Activated naive CD8-positive, alpha-beta T cell treated with anti-CD3 and anti-CD28 coated beads, Interleukin-2, amount 10 ng/mL, durations not matched to agents 7 days and 5 days (primary cell): ENCODE data around the gene CDC14B. TPM values are rescaled to one million over a fixed set of nuclear protein-coding genes. Genes with fewer than 3 reads are reported as not detected.
"Not testable (repeated sequence)": the region's sequence is repeated elsewhere in the genome, so short reads cannot be mapped to it uniquely, and the experiment has no call there.

ENCODE experiments used
- ATAC-seq: fragments of 150-1000 bp; cut with Tn5 transposase; one replicate; pipeline ENCODE4 v1.10.0; 2021; ENCODE audit warnings: low read depth, moderate library complexity
- POLR2A ChIA-PET: fragments of 350-600 bp; sonication (Branson Sonifier 250); formaldehyde crosslinking; loops from one replicate; lab custom pipeline; 2021; ENCODE audit warnings: antibody characterized with exemption; lab: Charles Lee
- DNase-seq: peaks from one replicate; pipeline ENCODE4 v3.0.0; 2021
- H3K27ac Mint-ChIP-seq: one replicate; pipeline ENCODE4 v1.8.0; 2022; ENCODE audit warnings: mild to moderate bottlenecking, mixed read lengths
- H3K27me3 Mint-ChIP-seq: one replicate; pipeline ENCODE4 v1.8.0; 2022; ENCODE audit warnings: mild to moderate bottlenecking, moderate library complexity, mixed read lengths
- H3K36me3 Mint-ChIP-seq: one replicate; pipeline ENCODE4 v1.8.0; 2021; ENCODE audit warnings: mild to moderate bottlenecking, mixed read lengths
- H3K4me1 Mint-ChIP-seq: one replicate; pipeline ENCODE4 v1.8.0; 2021; ENCODE audit warnings: mixed read lengths
- H3K4me3 Mint-ChIP-seq: one replicate; pipeline ENCODE4 v1.8.0; 2022; ENCODE audit warnings: mild to moderate bottlenecking, moderate library complexity, mixed read lengths
- H3K9me3 Mint-ChIP-seq: one replicate; pipeline ENCODE4 v1.8.0; 2021; ENCODE audit warnings: mixed read lengths
- total RNA-seq, 2 experiments: library from RNA; stranded (reverse); gene quantifications; one replicate each; pipeline ENCODE4 v1.2.3, GENCODE V29; 2021

Gene CDC14B
- total RNA-seq, 2 experiments from 2014 or later = 4.9 to 6.4 TPM

GRCh38 chr9:96565671-96566497, 53.8 kb downstream of the CDC14B start:
- no peaks in the 10 kb centered on the region for H3K36me3 Mint-ChIP-seq
- no peaks in the 10 kb centered on the region for H3K9me3 Mint-ChIP-seq
- peak overlapping the region; percentile 81 for H3K4me3 Mint-ChIP-seq
- H3K27me3 Mint-ChIP-seq = peaks cover 25% of the 10 kb centered on the region
- DNase-seq (no peak), ATAC-seq (no peak)
- POLR2A ChIA-PET = interaction anchor here (1.4 kb wide), 1 partner anchor 167 kb away, joined by 5 read pairs; no protein-coding TSS in a partner anchor
- no peak overlapping the region for H3K27ac Mint-ChIP-seq
- H3K4me1 Mint-ChIP-seq = peaks cover 10% of the 10 kb centered on the region

GRCh38 chr9:96564217-96564616, 55.4 kb downstream of the CDC14B start:
- Mint-ChIP-seq H3K27ac (no peak overlapping the region), H3K36me3 (no peaks in the 10 kb centered on the region), H3K27me3 (peaks cover 20% of the 10 kb centered on the region), H3K4me3 (no peak overlapping the region), H3K4me1 (peaks cover 10% of the 10 kb centered on the region), H3K9me3 (no peaks in the 10 kb centered on the region)
- ATAC-seq (no peak), DNase-seq (no peak)
- POLR2A ChIA-PET = no interaction called here

GRCh38 chr9:96559339-96559943, 60.2 kb downstream of the CDC14B start:
- H3K36me3 Mint-ChIP-seq = no peaks in the 10 kb centered on the region
- peaks cover 2% of the 10 kb centered on the region for H3K27me3 Mint-ChIP-seq
- H3K4me3 Mint-ChIP-seq = no peak overlapping the region
- POLR2A ChIA-PET = no interaction called here
- H3K27ac Mint-ChIP-seq = no peak overlapping the region
- no peak for ATAC-seq
- no peaks in the 10 kb centered on the region for H3K9me3 Mint-ChIP-seq
- peaks cover 4% of the 10 kb centered on the region for H3K4me1 Mint-ChIP-seq
- DNase-seq = no peak

- Mint-ChIP-seq H3K4me3 (no peak overlapping the region), H3K27me3 (peaks cover under 1% of the 10 kb centered on the region), H3K4me1 (peaks cover 4% of the 10 kb centered on the region), H3K9me3 (no peaks in the 10 kb centered on the region), H3K27ac (no peak overlapping the region), H3K36me3 (no peaks in the 10 kb centered on the region)
- POLR2A ChIA-PET = no interaction called here
- no peak for ATAC-seq
- DNase-seq = no peak
Measured at GRCh38 chr9:96557921-96558320, 61.7 kb downstream of the CDC14B start.

- POLR2A ChIA-PET = no interaction called here
Measured at GRCh38 chr9:96556701-96557461, 62.8 kb downstream of the CDC14B start.

GRCh38 chr9:96555567-96556386, 63.9 kb downstream of the CDC14B start:
- DNase-seq (no peak), ATAC-seq (no peak)
- Mint-ChIP-seq H3K4me3 (no peak overlapping the region), H3K36me3 (no peaks in the 10 kb centered on the region), H3K9me3 (no peaks in the 10 kb centered on the region), H3K27me3 (no peaks in the 10 kb centered on the region), H3K4me1 (peaks cover 4% of the 10 kb centered on the region), H3K27ac (no peak overlapping the region)
- POLR2A ChIA-PET = no interaction called here

More at GRCh38 chr9:96556701-96557461, 62.8 kb downstream of the CDC14B start:
- no peak overlapping the region for H3K27ac Mint-ChIP-seq
- ATAC-seq (no peak), DNase-seq (no peak)
- no peaks in the 10 kb centered on the region for H3K9me3 Mint-ChIP-seq
- H3K4me1 Mint-ChIP-seq = peaks cover 4% of the 10 kb centered on the region
- H3K36me3 Mint-ChIP-seq = no peaks in the 10 kb centered on the region
- no peak overlapping the region for H3K4me3 Mint-ChIP-seq
- H3K27me3 Mint-ChIP-seq = no peaks in the 10 kb centered on the region

GRCh38 chr9:96554801-96555566, 64.7 kb downstream of the CDC14B start:
- no peak overlapping the region for H3K4me3 Mint-ChIP-seq
- no peak for ATAC-seq
- peaks cover 4% of the 10 kb centered on the region for H3K4me1 Mint-ChIP-seq
- H3K9me3 Mint-ChIP-seq = no peaks in the 10 kb centered on the region
- no peaks in the 10 kb centered on the region for H3K27me3 Mint-ChIP-seq
- H3K36me3 Mint-ChIP-seq = no peaks in the 10 kb centered on the region
- no peak for DNase-seq
- POLR2A ChIA-PET = no interaction called here
- H3K27ac Mint-ChIP-seq = no peak overlapping the region

GRCh38 chr9:96554326-96554725, 65.3 kb downstream of the CDC14B start:
- H3K9me3 Mint-ChIP-seq = no peaks in the 10 kb centered on the region
- ATAC-seq = no peak
- no peaks in the 10 kb centered on the region for H3K27me3 Mint-ChIP-seq
- H3K27ac Mint-ChIP-seq = no peak overlapping the region
- no peak overlapping the region for H3K4me3 Mint-ChIP-seq
- DNase-seq = no peak
- H3K36me3 Mint-ChIP-seq = no peaks in the 10 kb centered on the region
- POLR2A ChIA-PET = no interaction called here
- H3K4me1 Mint-ChIP-seq = peaks cover 4% of the 10 kb centered on the region

- Mint-ChIP-seq H3K36me3 (no peaks in the 10 kb centered on the region), H3K27ac (no peak overlapping the region), H3K4me3 (no peak overlapping the region), H3K4me1 (peaks cover 4% of the 10 kb centered on the region), H3K27me3 (peaks cover 3% of the 10 kb centered on the region), H3K9me3 (no peaks in the 10 kb centered on the region)
- POLR2A ChIA-PET = no interaction called here
- ATAC-seq (no peak), DNase-seq (no peak)
Measured at GRCh38 chr9:96553070-96553469, 66.6 kb downstream of the CDC14B start.

GRCh38 chr9:96551403-96551802, 68.2 kb downstream of the CDC14B start:
- POLR2A ChIA-PET = no interaction called here
- no peak overlapping the region for H3K4me3 Mint-ChIP-seq
- no peaks in the 10 kb centered on the region for H3K9me3 Mint-ChIP-seq
- H3K27ac Mint-ChIP-seq = no peak overlapping the region
- peaks cover 2% of the 10 kb centered on the region for H3K4me1 Mint-ChIP-seq
- DNase-seq (no peak), ATAC-seq (no peak)
- peaks cover 3% of the 10 kb centered on the region for H3K27me3 Mint-ChIP-seq
- no peaks in the 10 kb centered on the region for H3K36me3 Mint-ChIP-seq

- peaks cover under 1% of the 10 kb centered on the region for H3K4me1 Mint-ChIP-seq
- H3K36me3 Mint-ChIP-seq = no peaks in the 10 kb centered on the region
- H3K27me3 Mint-ChIP-seq = peaks cover 3% of the 10 kb centered on the region
- no peak for ATAC-seq
- H3K4me3 Mint-ChIP-seq = no peak overlapping the region
- no peaks in the 10 kb centered on the region for H3K9me3 Mint-ChIP-seq
- no peak for DNase-seq
- H3K27ac Mint-ChIP-seq = no peak overlapping the region
- POLR2A ChIA-PET = no interaction called here
Measured at GRCh38 chr9:96550659-96551058, 69.0 kb downstream of the CDC14B start.

- DNase-seq, H3K9me3 Mint-ChIP-seq: not testable (repeated sequence)
Measured at GRCh38 chr9:96543131-96543530, 76.5 kb downstream of the CDC14B start.

More at GRCh38 chr9:96543131-96543530, 76.5 kb downstream of the CDC14B start:
- H3K27me3 Mint-ChIP-seq, H3K27ac Mint-ChIP-seq, H3K36me3 Mint-ChIP-seq, ATAC-seq, H3K4me3 Mint-ChIP-seq, H3K4me1 Mint-ChIP-seq, POLR2A ChIA-PET: not testable (repeated sequence)
